Midbrain (tissue), 1 donor: ENCODE results near the gene PPP4R3A.
"Not testable (repeated sequence)": the region's sequence is repeated elsewhere in the genome, so short reads cannot be mapped to it uniquely, and the experiment has no call there.

Experiments
- DNase-seq: peaks from one replicate; lab custom pipeline; 2025; lab: John Stamatoyannopoulos, UW

PPP4R3A gene

DNA sequence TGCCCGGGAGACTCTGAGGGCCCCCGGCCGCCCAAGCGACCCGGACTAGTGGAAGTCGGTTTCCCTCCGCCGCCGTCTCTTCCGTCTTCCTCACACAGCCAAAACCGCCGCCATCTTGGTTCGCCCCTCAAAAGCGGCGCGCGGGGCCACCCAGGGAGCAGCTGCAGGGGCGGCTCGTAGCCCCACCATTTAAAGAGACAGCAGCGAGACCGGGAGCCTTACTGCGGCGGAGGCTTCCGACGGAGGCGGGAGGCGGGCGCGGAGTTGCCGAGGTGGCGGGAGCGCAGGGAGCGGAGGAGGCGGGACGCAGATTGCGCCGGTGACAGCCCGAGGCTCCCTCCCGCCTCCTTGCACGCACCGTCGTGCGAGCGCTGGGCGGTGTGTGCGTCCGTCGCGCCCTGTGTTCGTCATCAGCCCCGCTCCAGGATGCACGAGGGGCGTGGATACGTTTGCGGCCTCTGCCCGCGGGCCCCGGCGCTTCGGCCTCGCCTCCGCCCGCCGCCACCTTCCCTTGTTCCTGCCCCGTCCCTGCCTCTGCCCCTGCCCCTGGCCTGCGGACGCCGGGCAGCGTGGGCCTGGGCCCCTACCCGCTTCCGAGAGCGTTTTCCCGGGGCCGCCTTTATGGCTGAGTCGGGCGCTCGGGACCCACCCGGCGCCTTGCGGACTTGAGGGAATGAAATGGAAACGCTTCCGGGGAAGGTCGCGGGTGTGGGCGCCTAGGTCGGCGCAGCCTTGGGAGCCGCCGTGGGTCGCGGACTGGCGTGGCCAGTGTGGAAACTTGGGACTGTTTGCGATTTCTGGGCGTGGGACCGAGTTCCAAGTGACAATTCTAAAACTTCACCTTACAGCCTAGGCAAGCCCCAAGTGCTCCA is at the start of gene PPP4R3A:
Gene PPP4R3A, minus strand, starts transcription at position 140 of the 872 bp plus-strand sequence. CDS start 663 bp downstream, outside the sequence.
- DNase-seq, result peak; percentile 94

DNA sequence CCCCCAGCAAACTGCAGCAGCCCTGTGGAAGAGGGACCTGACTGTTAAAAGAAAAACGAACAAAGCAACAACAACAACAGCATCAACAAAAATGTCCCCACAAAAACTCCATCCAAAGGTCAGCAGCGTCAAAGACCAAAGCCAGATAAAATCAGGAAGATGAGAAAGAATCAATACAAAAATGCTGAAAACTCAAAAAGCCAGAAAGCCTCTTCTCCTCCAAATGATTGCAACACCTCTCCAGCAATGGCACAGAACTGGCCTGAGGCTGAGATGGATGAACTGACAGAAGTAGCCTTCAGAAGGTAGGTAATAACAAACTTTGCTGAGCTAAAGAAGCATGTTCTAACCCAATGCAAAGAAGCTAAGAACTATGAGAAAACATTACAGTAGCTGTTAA is 45.4 kb upstream of the PPP4R3A start:
- no peak for DNase-seq

DNA sequence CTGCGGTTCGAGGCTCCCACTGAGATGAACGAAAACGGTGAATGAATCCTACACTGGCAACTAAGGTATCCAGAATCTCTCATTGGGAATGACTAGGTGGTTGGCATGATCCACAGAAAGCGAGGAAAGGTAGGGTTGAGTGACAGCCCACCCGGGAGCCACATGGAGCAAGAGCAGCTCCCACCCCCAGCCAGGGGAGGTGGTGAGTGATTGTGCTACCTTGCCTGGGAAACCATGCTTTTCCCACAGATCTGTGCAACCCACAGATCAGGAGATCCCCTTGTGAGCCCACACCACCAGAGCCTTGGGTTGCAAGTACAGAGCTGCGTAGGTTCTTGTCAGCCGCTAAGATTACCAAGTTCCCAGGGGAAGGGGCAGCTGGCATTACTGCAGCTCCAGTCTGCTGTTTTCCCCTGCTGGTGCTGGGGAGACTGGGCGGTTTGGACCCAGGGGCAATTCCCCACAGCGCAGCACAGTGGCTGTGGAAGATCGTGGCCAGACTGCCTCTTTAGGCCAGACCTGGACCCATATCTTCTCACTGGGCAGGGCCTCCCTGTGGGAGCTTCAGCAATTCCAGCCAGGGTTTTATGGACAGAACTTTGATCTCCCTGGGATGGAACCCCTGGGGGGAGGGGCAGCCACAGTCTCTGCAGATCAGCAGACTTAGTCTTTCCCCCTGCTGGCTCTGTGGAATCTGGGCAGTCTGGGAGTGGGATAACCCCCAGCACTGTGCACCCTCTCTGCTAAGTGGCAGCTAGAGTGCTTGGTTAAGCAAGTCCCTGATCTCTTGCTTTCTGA is 44.6 kb upstream of the PPP4R3A start:
- no peak for DNase-seq

DNA sequence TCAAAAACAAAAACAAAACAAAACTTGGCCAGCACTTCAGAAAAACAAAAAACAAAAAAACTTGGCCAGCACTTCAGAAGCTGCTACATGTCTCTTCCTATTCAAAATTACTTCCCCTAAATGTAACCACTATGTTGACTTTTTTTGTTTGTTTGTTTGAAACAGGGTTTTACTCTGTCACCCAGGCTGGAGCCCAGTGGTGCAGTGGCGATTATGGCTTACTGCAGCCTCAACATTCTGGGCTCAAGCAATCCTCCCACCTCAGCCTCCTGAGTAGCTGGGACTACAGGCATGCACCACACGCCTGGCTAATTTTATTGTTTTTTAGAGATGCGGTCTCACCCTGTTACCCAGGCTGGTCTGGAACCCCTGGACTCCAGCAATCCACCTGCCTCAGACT is 38.0 kb upstream of the PPP4R3A start:
- DNase-seq, result no peak

DNA sequence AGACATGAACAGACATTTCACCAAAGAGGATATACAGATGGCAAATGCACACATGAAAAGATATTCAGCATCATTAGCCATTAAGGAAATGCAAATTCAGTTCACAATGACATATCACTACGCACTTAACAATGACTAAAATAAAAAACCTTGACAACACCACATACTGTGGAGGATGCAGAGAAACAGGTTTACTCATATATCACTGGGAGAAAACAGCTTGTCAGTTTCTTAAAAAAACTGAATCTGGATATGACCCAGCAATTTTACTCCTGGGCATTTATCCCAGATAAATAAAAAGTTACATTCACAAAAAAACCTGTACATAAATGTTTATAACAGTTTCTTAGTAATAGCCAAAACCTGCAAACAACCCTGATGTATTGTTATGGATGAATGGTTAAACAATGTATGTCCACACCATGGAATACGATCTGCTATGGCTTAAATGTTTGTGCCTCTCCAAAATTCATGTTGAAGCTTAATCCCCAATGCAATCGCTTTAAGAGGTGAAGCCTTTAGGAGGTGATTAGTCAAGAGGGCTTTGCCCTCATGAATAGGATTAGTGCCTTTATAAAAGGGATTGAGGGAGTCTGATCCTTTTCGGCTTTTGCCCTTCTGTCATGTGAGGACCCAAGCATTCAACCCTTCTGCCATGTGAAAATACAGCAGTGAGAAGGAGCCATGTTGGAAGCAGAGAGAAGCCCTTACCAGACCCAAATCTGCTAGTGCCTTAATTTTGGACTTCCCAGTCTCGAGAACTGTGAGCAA is 36.0 kb upstream of the PPP4R3A start:
- DNase-seq, result no peak

DNA sequence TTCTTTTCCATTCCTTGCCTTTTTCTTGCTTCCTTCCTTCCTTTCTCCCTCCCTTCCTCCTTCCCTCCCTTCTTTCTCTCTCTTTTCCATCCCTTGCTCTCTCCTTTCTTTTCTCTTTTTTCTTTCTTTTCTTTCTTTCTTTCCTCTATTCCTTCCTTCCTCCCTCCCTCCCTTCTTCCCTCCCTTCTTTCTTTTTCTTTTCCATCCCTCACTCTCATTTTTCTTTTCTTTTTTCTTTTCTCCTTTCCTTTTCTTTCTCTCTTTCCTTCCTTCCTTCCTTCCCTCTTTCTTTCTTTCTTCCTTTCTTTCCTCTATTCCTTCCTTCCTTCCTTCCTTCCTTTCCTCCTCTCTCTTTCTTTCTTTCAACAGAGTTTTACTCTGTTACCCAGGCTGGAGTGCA is 35.1 kb upstream of the PPP4R3A start:
- DNase-seq, result no peak

DNA sequence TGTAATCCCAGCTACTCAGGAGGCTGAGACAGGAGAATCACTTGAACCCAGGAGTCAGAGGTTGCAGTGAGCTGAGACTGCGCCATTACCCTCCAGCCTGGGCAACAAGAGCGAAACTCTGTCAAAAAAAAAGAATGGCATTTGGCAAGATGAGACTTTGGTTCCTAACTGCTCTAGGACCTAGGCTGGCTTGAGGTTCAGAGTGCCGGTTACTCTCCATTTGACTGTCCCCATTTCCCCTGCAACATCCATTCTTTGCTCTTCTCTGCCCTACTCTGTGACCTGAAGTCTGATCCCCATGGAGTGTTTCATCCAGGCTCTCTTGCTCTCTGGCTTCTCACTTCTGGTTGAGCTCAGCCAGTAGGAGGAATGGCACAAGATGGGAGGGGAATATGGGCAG is 26.2 kb upstream of the PPP4R3A start:
- DNase-seq, result no peak

DNA sequence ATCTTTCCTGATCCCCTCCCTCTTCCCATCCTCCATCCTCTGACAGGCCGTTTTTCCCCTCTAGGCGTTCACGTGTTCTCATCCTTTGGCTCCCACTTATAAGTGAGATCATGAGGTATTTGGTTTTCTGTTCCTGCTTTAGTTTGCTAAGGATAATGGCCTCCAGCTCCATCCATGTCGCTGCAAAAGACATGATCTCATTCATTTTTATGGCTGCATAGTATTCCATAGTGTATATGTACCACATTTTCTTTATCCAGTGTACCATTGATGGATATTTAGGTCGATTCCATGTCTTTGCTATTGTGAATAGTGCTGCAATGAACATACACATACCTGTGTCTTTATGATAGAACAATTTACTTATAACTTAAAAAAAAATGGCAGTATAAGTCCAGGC is 23.9 kb upstream of the PPP4R3A start:
- DNase-seq, result not testable (repeated sequence)

DNA sequence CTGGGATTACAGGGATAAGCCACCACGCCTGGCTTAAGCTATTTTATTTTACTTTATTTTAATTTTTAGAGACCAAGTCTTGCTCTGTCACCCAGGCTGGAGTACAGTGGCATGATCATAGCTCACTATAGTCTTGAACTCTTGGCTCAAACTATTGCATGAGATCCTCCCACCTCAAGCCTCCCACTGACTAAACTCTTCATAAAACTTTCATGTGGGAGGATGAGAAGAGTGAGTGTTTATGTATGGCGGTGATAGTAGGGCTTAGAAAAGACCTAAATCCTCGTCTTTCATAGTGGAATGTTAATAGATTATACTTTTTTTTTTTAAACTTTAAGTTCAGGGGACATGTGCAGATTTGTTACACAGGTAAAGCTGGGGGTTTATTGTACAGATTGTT is 23.5 kb upstream of the PPP4R3A start:
- no peak for DNase-seq

DNA sequence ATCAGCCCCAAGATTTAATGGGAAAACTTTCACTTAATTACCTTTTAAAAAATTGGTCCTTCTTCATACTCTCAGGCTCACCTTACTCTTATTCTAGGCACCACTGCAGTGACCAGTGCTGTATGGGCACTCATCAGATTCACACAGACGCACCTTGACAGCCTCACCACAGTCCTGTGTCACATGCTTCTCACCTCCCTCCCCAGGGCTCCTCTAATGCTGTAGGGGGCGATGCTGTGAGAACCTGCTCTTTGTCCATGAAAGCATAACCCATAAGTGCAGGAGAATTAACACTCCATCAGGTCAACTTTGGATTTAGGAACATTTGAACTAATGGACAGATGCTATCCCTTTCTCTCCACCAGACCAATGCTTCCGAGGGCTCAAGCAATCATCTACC is 13.9 kb upstream of the PPP4R3A start:
- no peak for DNase-seq

DNA sequence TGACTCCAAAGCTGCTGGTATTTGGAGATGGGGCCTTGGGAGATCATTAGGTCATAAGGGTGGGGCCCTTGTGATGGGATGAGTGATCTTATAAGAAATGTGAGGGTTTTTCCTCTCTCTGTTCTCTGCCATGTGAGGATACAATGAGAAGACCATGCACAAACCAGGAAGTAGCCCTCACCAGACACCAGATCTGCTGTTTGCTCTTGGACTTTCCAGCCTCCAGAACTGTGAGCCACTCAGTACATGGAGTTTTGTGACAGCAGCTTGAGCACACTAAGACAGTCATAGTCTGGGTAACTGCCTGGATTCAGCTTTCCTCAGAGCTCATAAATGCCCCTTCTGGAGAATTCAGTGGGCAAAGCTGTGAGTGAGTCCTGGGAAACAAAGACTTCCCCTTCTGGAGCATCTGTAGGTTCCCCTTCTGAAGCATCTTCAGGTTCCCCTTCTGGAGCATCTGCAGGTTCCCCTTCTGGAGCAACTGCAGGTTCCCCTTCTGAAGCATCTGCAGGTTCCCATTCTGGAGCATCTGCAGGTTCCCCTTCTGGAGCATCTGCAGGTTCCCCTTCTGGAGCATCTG is 11.0 kb upstream of the PPP4R3A start:
- no peak for DNase-seq

DNA sequence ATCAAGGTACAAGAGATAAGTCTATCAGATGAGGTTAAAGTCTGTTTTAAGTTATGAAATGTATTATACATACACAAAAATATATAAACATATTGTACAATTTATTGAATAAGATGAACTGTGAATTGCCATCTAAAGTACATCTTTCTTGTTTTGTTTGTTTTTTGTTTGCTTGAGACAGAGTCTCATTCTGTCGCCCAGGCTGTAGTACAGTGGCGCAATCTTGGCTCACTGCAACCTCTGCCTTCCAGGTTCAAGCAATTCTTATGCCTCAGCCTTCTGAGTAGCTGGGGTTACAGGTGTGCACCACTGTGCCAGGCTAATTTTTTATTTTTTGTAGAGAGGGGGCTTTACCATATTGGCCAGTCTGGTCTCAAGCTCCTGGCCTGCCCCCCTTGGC is 10.0 kb upstream of the PPP4R3A start:
- DNase-seq, result no peak

DNA sequence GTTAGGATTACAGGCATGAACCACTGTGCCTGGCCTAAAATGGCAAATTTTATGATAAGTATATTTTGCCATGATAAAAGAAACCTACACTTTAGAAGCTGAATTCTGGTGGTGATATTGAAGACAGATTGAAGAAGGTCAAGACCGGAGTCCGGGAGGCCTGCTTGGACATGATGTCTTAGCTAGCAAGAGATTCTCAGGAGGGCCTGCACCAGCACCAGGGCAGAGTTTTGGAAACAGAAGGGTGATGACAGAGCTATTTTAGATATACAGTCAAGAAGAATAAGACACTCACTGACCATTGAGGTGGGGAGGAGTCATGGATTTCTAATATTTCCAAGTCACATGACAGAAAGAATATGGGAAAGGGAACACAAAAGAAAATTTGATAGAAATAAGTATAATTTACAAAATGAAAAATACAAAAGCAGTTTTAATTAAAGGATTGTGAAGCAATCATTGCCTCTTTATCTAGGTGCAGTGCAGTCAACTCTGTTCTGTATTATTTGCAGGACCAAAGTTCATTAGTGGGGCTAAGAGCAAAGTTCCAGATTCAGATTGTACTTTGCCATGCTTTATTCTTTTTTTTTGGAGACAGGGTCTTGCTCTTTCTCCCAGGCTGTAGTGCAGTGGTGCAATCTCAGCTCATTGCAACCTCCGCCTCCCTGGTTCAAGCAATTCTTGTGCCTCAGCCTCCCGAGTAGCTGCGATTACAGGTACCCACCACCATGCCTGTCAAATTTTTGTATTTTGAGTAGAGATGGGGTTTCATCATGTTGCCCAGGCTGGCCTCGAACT is 9.3 kb upstream of the PPP4R3A start:
- no peak for DNase-seq

DNA sequence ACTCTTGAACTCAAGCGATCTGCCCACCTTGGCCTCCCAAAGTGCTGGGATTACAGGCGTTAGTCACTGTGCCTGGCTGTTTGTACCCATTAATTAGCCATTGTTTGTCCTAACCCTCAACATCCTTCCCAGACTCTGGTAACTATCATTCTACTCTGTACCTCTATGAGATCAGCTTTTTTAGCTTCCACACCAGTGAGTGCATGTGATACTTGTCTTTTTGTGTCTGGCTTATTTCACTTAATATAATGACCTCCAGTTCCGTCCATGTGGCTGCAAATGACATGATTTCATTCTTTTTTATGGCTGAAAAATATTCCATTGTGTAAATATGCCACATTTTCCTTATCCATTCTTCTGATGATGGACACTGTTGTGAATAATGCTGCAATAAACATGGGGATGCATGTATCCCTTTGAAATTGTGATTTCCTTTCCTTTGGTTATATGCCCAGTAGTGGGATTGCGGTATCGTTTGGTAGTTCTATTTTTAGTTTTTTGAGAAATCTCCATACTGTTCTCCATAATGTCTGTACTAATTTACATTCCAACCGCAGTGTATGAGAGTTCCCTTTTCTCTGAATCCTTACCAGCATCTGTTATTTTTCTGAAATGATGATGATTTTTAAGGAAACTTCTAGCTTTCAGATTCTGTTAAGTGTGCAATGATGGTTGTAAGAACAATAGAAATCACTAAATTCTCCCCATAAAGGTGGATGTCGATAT is 6.7 kb upstream of the PPP4R3A start:
- no peak for DNase-seq

DNA sequence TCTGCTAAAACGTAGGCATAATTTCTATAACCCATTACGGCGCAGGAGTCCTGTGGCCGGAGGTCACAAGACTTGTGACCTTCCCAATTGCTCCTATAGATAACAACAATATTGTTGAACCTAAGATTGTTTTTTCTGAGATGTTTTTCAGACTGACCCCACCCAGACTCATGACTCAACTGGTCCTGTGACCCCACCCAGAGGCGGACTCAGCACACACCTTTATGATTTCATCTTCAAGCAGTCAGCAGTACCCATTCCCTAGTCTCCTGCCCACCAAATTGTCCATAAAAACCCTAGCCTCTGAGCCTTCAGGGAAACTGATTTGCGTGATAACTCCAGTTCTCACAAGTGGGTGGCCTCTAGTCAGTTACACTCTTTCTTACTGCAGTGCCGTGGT is 5.9 kb upstream of the PPP4R3A start:
- no peak for DNase-seq

DNA sequence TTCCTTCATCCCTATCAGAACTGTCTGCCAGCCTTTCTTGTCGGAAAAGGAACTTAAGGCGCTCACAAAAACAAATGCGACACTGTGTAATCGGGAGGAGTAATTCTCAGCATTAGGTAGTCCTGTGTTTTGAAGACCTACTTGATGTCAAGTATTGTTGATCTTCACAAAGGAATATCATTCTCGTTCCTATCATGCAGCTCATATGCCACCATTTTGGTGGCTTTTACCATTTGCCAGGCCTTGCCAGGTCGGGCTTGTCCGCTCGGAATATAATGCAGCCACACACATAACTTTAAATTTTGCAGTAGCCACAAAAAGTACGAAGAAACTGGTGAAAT is 903 bp upstream of the PPP4R3A start:
- no peak for DNase-seq

DNA sequence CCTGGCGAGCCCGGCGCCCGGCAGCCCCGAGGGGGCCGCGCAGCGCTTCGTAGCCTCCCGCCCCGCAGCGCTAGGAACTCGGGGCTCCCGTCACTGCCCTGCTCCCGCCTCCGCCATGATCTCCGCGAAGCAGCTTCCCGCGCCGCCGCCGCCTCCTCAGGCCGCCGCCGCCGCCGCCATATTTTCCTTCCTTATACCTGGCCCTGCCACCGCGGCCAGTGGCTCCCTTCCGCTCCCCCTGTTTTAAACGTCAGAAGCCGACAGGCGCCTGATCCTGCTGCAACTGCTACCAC is 286 bp downstream of the PPP4R3A start:
- DNase-seq, result no peak

DNA sequence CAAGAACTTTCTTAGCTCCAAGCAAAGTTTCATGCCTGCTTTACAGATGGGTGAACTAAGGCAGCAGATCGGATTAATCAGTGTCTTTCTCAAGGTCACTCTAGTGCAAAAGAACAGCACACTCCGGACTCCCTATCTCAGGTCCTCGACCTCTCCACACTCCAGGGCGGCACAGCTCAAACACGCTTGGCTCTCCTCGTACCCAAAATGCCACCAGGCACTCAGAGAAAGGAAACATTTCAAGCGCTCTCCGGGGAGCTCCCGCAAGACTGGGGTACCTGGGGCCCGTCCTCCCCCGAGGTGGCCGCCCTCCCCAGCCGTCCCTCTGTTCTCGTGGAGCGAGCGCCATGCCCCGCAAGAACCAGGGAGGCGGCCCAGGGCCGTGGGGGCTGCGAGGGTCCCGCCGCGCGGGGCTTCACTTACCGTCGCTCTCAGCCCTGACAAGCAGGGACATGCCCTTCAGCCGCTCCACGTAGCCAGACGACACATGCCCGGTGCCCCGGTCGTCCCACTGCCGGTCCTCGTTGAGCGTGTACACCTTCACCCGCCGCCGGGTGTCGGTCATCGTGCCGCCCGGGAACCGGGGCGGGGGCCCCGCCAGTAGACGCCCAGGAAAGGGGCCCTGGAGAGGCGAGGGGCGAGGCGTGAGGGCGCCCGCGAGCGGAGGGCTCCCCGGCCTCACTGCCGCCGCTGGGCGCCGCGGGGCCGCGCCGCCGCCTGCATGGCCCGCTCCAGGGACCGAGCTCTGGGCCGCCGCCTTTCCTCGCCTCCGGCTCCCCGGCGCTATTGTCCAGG is 830 bp downstream of the PPP4R3A start:
- peak; percentile 34 for DNase-seq

DNA sequence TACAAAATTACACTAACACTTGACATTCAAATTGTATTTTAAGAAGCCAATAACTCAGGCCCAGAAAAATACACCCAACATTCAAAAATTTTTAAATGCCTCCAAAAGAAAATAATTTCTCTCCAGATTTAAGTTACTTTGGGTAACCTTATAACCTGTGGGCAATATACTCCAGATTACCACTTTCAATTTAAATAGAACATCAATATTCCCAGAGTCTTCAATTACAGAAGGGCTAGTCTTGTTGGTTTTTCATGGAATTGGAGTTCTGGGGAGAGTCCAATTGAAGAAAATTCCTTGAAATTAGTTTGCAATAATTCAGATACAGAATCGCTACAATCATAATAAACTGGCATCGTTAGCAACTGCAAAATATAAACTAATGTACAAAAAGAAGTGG is 2.0 kb downstream of the PPP4R3A start:
- DNase-seq, result no peak

DNA sequence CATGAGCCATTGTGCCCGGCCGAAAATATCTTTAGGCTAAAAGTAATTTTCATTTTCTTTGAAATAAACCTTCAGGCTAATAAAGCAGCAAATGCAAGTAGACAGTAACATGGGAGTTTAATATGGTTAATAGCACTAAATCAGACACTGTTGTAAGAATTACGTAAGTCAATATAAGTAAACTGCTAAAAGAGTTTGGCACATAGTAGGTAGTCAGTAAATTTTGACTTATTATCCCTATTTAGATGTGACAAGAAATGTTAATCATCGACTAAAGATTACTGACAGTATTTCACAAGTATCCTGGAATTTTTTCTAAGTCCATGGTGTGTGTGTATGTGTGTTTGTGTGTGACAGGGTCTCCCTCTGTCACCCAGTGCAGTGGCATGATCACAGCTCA is 3.9 kb downstream of the PPP4R3A start:
- no peak for DNase-seq
